Measurements from ENCODE around the gene MSI2. TPM values are rescaled to one million over a fixed set of nuclear protein-coding genes. Genes with fewer than 3 reads are reported as not detected.

Gene MSI2
- total and polyA plus RNA-seq, 2 donors (not counting 3 experiments of a cell fraction or from before 2014, with no cell fraction given), result 20.9 to 59.3 TPM

GRCh38 chr17:57268181-57268580, 11.9 kb downstream of the MSI2 start:
- Histone ChIP-seq H3K9me3 (replicated peaks; ENCODE audit: control insufficient read depth, insufficient read depth, low read length) (no peaks in the 10 kb centered on the region), H3K79me2 (ENCODE audit: control insufficient read depth, insufficient read depth, low read length) (no peaks in the 10 kb centered on the region), H3K4me3 (replicated peaks in 1 of 3; ENCODE audit: insufficient read depth in 1 of 3, low read depth in 1 of 3, low read length in 3 of 3) (no peak overlapping the region), H3K27me3 (ENCODE audit: control insufficient read depth in 2 of 2, insufficient read depth in 2 of 2, low read length in 2 of 2) (no peaks in the 10 kb centered on the region), H3K36me3 (ENCODE audit: control insufficient read depth in 2 of 2, extremely low read depth in 1 of 2, insufficient read depth in 2 of 2, low read length in 2 of 2) (peaks cover 4 to 11% of the 10 kb centered on the region in 2 experiments), H3K4me1 (ENCODE audit: control insufficient read depth, extremely low read depth, insufficient read depth, low read length) (no peaks in the 10 kb centered on the region), H3K9me1 (replicated peaks; ENCODE audit: control insufficient read depth, extremely low read depth, insufficient read depth, low read length) (no peaks in the 10 kb centered on the region), H3K27ac (ENCODE audit: insufficient read depth, low read depth, low read length) (no peak overlapping the region), H3K9ac (replicated peaks; ENCODE audit: extremely low read depth, insufficient read depth, low read length) (no peak overlapping the region), H2AFZ (ENCODE audit: low read depth, low read length) (no peak overlapping the region), H3K4me2 (ENCODE audit: insufficient read depth, low read length) (no peak overlapping the region), H4K20me1 (replicated peaks; ENCODE audit: control insufficient read depth, extremely low read depth, insufficient read depth, low read length) (no peaks in the 10 kb centered on the region)
- FAIRE-seq (no peak), DNase-seq (ENCODE audit: low read depth, low spot score) (no peak)
- dilution Hi-C loops (cut with MboI; ENCODE audit: extremely low pct_ligation_motif_present, low sequenced_read_pairs) (no loop called here), intact Hi-C loops (cut with micrococcal nuclease) (no loop called here)
- ChIA-PET POLR2A (no interaction called here), CTCF (interaction anchor here (0.9 to 1.9 kb wide), 2 partner anchors 25 kb away, joined by 5 to 7 read pairs; no protein-coding TSS in a partner anchor)
- no TSS peak for BruUV-seq (replicated peaks)
- TF ChIP-seq CTCF (IDR thresholded peaks at IDR 0.05; ENCODE audit: extremely low read depth in 1 of 2, insufficient read depth in 1 of 2, low read depth in 1 of 2, low read length in 2 of 2) (no peak), FOS (IDR thresholded peaks at IDR 0.05; ENCODE audit: borderline replicate concordance, insufficient read depth, low read length) (no peak), JUN (IDR thresholded peaks at IDR 0.05; ENCODE audit: borderline replicate concordance, insufficient read depth, insufficient read length, low read depth) (no peak)

- no peaks in the 10 kb centered on the region for H3K9me3 ChIP-seq (replicated peaks; ENCODE audit: control insufficient read depth, insufficient read depth, low read length)
- ChIA-PET POLR2A (no interaction called here), CTCF (interaction anchor here (1.9 kb wide), 1 partner anchor 26 kb away, joined by 7 read pairs; no protein-coding TSS in a partner anchor)
- TF ChIP-seq MYC (IDR thresholded peaks at IDR 0.05; ENCODE audit: low read depth, low read length), result no peak
- TF ChIP-seq POLR2AphosphoS5 (IDR thresholded peaks at IDR 0.05; ENCODE audit: insufficient read depth, low read depth, low read length), result no peak
- TF ChIP-seq CTCF (IDR thresholded peaks at IDR 0.05; ENCODE audit: extremely low read depth in 1 of 2, insufficient read depth in 1 of 2, low read depth in 1 of 2, low read length in 2 of 2), result no peak
- TF ChIP-seq POLR2A (IDR thresholded peaks at IDR 0.05; ENCODE audit: low read depth, low read length), result no peak
- no peak for TF ChIP-seq JUN (IDR thresholded peaks at IDR 0.05; ENCODE audit: borderline replicate concordance, insufficient read depth, insufficient read length, low read depth)
- no peak for TF ChIP-seq EZH2 (IDR thresholded peaks at IDR 0.05; ENCODE audit: borderline replicate concordance, low read depth, low read length, severe bottlenecking)
- no peak for TF ChIP-seq FOS (IDR thresholded peaks at IDR 0.05; ENCODE audit: borderline replicate concordance, insufficient read depth, low read length)
- no peak for TF ChIP-seq GATA2 (IDR thresholded peaks at IDR 0.05; ENCODE audit: insufficient read depth, insufficient read length, low read depth, low read length)
- TF ChIP-seq MAX (IDR thresholded peaks at IDR 0.05; ENCODE audit: insufficient read depth, insufficient read length), result no peak
- BruUV-seq (replicated peaks), result no TSS peak
- H4K20me1 ChIP-seq (replicated peaks; ENCODE audit: control insufficient read depth, extremely low read depth, insufficient read depth, low read length), result no peaks in the 10 kb centered on the region
- H3K9ac ChIP-seq (replicated peaks; ENCODE audit: extremely low read depth, insufficient read depth, low read length), result no peak overlapping the region
- H3K4me1 ChIP-seq (ENCODE audit: control insufficient read depth, extremely low read depth, insufficient read depth, low read length), result no peaks in the 10 kb centered on the region
- no peak overlapping the region for H3K4me2 ChIP-seq (ENCODE audit: insufficient read depth, low read length)
- no peaks in the 10 kb centered on the region for H3K79me2 ChIP-seq (ENCODE audit: control insufficient read depth, insufficient read depth, low read length)
- no peaks in the 10 kb centered on the region for H3K9me1 ChIP-seq (replicated peaks; ENCODE audit: control insufficient read depth, extremely low read depth, insufficient read depth, low read length)
- no peak overlapping the region for H3K4me3 ChIP-seq (replicated peaks in 1 of 3; ENCODE audit: insufficient read depth in 1 of 3, low read depth in 1 of 3, low read length in 3 of 3)
- intact Hi-C loops (cut with micrococcal nuclease), result no loop called here
- peaks cover 4 to 11% of the 10 kb centered on the region in 2 experiments for H3K36me3 ChIP-seq (ENCODE audit: control insufficient read depth in 2 of 2, extremely low read depth in 1 of 2, insufficient read depth in 2 of 2, low read length in 2 of 2)
- no peak overlapping the region for H2AFZ ChIP-seq (ENCODE audit: low read depth, low read length)
- H3K27me3 ChIP-seq (ENCODE audit: control insufficient read depth in 2 of 2, insufficient read depth in 2 of 2, low read length in 2 of 2), result no peaks in the 10 kb centered on the region
- no peak overlapping the region for H3K27ac ChIP-seq (ENCODE audit: insufficient read depth, low read depth, low read length)
- FAIRE-seq (no peak), DNase-seq (ENCODE audit: low read depth, low spot score) (no peak)
- dilution Hi-C loops (cut with MboI; ENCODE audit: extremely low pct_ligation_motif_present, low sequenced_read_pairs), result no loop called here
These were observed 12.7 kb downstream of the MSI2 start for GRCh38 chr17:57269052-57269451.

Data from endothelial cell of umbilical vein (primary cell).